HCT116 (cell line): ENCODE results near the gene IGSF23.

Experiments
- EZH2phosphoT487 ChIP-seq: fragments of 200-600 bp; IDR thresholded peaks from 2 replicates; pipeline ENCODE4 v1.6.1; 2018; ENCODE audit warnings: antibody characterized with exemption, borderline replicate concordance
- SP1 ChIP-seq: IDR thresholded peaks from 2 replicates; pipeline ENCODE4 v1.6.1; 2012; ENCODE audit warnings: low read depth
- TF ChIP-seq, protein P1 (sequence below): IDR thresholded peaks from 2 replicates; pipeline ENCODE4 v1.6.1; 2012
- TF ChIP-seq, protein P2 (sequence below), 3 experiments: fragments of 200-600 bp in 1 of 3; sonication (generic) in 1 of 3; IDR thresholded peaks in 2 of 3; conservative IDR thresholded peaks in 1 of 3; 2 replicates each; pipeline ENCODE4 v1.5.1; 2012 to 2017; ENCODE audit warnings: low read depth in 2 of 3, low read length in 2 of 3, antibody characterized with exemption in 1 of 3, borderline replicate concordance in 1 of 3, control low read depth in 1 of 3, mild to moderate bottlenecking in 1 of 3, mixed read lengths in 1 of 3, mixed run types in 1 of 3, moderate library complexity in 1 of 3; ENCODE audit not compliant: insufficient read depth in 1 of 3

DNA sequence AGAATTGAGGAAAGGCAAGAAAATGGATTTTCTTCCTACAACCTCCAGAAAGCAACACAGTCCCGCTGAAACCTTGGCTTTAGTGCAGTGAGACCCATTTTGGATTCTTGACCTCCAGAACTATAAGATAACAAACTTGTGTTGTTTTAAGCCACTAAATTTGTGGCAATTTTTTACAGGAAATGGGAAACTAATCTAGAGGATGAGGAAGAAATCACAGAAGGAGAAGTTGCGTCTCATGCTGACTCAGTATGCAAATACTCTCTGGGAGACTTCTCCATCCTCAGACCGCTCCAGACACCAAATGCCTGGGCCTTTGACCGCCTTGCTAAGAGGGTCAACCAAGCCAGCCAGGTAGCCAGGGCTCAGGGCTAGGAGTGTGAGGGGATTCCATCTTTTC, 72.5 kb downstream of the IGSF23 start:
- TF ChIP-seq SP1 (no peak), EZH2phosphoT487 (no peak)
- TF ChIP-seq, protein P1, sequence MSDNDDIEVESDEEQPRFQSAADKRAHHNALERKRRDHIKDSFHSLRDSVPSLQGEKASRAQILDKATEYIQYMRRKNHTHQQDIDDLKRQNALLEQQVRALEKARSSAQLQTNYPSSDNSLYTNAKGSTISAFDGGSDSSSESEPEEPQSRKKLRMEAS, result no peak
- TF ChIP-seq, protein P2, sequence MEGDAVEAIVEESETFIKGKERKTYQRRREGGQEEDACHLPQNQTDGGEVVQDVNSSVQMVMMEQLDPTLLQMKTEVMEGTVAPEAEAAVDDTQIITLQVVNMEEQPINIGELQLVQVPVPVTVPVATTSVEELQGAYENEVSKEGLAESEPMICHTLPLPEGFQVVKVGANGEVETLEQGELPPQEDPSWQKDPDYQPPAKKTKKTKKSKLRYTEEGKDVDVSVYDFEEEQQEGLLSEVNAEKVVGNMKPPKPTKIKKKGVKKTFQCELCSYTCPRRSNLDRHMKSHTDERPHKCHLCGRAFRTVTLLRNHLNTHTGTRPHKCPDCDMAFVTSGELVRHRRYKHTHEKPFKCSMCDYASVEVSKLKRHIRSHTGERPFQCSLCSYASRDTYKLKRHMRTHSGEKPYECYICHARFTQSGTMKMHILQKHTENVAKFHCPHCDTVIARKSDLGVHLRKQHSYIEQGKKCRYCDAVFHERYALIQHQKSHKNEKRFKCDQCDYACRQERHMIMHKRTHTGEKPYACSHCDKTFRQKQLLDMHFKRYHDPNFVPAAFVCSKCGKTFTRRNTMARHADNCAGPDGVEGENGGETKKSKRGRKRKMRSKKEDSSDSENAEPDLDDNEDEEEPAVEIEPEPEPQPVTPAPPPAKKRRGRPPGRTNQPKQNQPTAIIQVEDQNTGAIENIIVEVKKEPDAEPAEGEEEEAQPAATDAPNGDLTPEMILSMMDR (IDR thresholded peaks at IDR 0.05 in 2 of 3, conservative IDR thresholded peaks at IDR 0.05 in 1 of 3; ENCODE audit: borderline replicate concordance in 1 of 3, insufficient read depth in 1 of 3, low read depth in 2 of 3, low read length in 2 of 3), result no peak
